Measurements from ENCODE around the gene ACAP2.

Gene ACAP2

GRCh38 chr3:195253923-195254432 is 188.8 kb downstream of the ACAP2 start:
- no peak for TF ChIP-seq CTCF (conservative IDR thresholded peaks at IDR 0.05; ENCODE audit: control insufficient read depth, insufficient read depth, low read depth, low read length)
- no peak for DNase-seq (ENCODE audit: low read depth)
- no peak overlapping the region for H3K4me3 ChIP-seq (ENCODE audit: control insufficient read depth, low read depth, low read length)

GRCh38 chr3:195251336-195252065 is 191.3 kb downstream of the ACAP2 start:
- H3K4me3 ChIP-seq (ENCODE audit: control insufficient read depth, low read depth, low read length): no peak overlapping the region
- no peak for TF ChIP-seq CTCF (conservative IDR thresholded peaks at IDR 0.05; ENCODE audit: control insufficient read depth, insufficient read depth, low read depth, low read length)
- no peak for DNase-seq (ENCODE audit: low read depth)

GRCh38 chr3:195250473-195251251 is 192.2 kb downstream of the ACAP2 start:
- peak; percentile 60 for DNase-seq (ENCODE audit: low read depth)
- H3K4me3 ChIP-seq (ENCODE audit: control insufficient read depth, low read depth, low read length): no peak overlapping the region
- TF ChIP-seq CTCF (conservative IDR thresholded peaks at IDR 0.05; ENCODE audit: control insufficient read depth, insufficient read depth, low read depth, low read length): peak; percentile 39

- no peak overlapping the region for H3K4me3 ChIP-seq (ENCODE audit: control insufficient read depth, low read depth, low read length)
- TF ChIP-seq CTCF (conservative IDR thresholded peaks at IDR 0.05; ENCODE audit: control insufficient read depth, insufficient read depth, low read depth, low read length): no peak
- no peak for DNase-seq (ENCODE audit: low read depth)
Measured at GRCh38 chr3:195249858-195250464, 192.9 kb downstream of the ACAP2 start.

- DNase-seq (ENCODE audit: low read depth): no peak
- TF ChIP-seq CTCF (conservative IDR thresholded peaks at IDR 0.05; ENCODE audit: control insufficient read depth, insufficient read depth, low read depth, low read length): no peak
- no peak overlapping the region for H3K4me3 ChIP-seq (ENCODE audit: control insufficient read depth, low read depth, low read length)
Measured at GRCh38 chr3:195249057-195249770, 193.6 kb downstream of the ACAP2 start.

- no peak overlapping the region for H3K4me3 ChIP-seq (ENCODE audit: control insufficient read depth, low read depth, low read length)
- DNase-seq (ENCODE audit: low read depth): no peak
- TF ChIP-seq CTCF (conservative IDR thresholded peaks at IDR 0.05; ENCODE audit: control insufficient read depth, insufficient read depth, low read depth, low read length): no peak
Measured at GRCh38 chr3:195248281-195248680, 194.5 kb downstream of the ACAP2 start.

Data from fibroblast of mammary gland (primary cell).